GM12878 (cell line): Measurements from ENCODE around the gene MRPS15. TPM values are rescaled to one million over a fixed set of nuclear protein-coding genes. Genes with fewer than 3 reads are reported as not detected.
"Not testable (repeated sequence)": the region's sequence is repeated elsewhere in the genome, so short reads cannot be mapped to it uniquely, and the experiment has no call there.

ENCODE experiments used
- ATAC-seq: fragments of 200-7000 bp; cut with Tn5 transposase; 3 replicates; pipeline ENCODE4 v1.9.1; 2020; ENCODE audit warnings: mild to moderate bottlenecking, moderate library complexity
- BruUV-seq: library from RNA; stranded (reverse); fragments of 400-500 nt; replicated peaks from 2 replicates; lab custom pipeline; 2021; lab: Mats Ljungman, UMichigan
- CTCF ChIA-PET: fragments of 300-600 bp; sonication (Branson Sonifier 250); formaldehyde crosslinking; extraction: SDS; loops from one replicate; lab custom pipeline; 2021; ENCODE audit warnings: inconsistent platforms; lab: Yijun Ruan, JAX
- POLR2A ChIA-PET: fragments of 350-600 bp; formaldehyde crosslinking; extraction: SDS; loops from one replicate; lab custom pipeline; 2021; ENCODE audit warnings: inconsistent platforms; lab: Charles Lee
- RAD21 ChIA-PET: fragments of 300-600 bp; sonication (Branson Sonifier 250); formaldehyde crosslinking; loops from one replicate; lab custom pipeline; 2023; ENCODE audit warnings: antibody characterized with exemption; ENCODE audit not compliant: unreplicated experiment; lab: Charles Lee
- SMC1A ChIA-PET: fragments of 300-600 bp; sonication (Branson Sonifier 250); formaldehyde crosslinking; loops from one replicate; lab custom pipeline; 2023; ENCODE audit not compliant: unreplicated experiment, uncharacterized antibody; lab: Charles Lee
- DNase-seq: peaks from one replicate; pipeline ENCODE4 v3.0.0-alpha.2; 2011; ENCODE audit warnings: low read depth, low spot score
- FAIRE-seq: peaks from 3 replicates; lab custom pipeline; 2011; peaks lifted over from hg19 to GRCh38; lab: Jason Lieb, UNC
- H2AFZ ChIP-seq: 2 replicates; pipeline ENCODE4 v1.6.0; 2011; ENCODE audit warnings: low read depth, low read length, control low read depth; ENCODE audit not compliant: control insufficient read depth
- H3K27ac ChIP-seq: 2 replicates; pipeline ENCODE4 v1.5.1; 2011; ENCODE audit warnings: control low read depth; ENCODE audit not compliant: control insufficient read depth, insufficient read depth
- H3K27me3 ChIP-seq, 2 experiments: replicated peaks in 1 of 2; 2 replicates each; pipeline versions ENCODE4 v1.6.0 to v1.6.1; 2011; ENCODE audit warnings: low read length in 1 of 2; ENCODE audit not compliant: control insufficient read depth in 2 of 2, insufficient read depth in 2 of 2
- H3K36me3 ChIP-seq, 2 experiments: 2 replicates each; pipeline ENCODE4 v1.5.1; 2011; ENCODE audit warnings: low read length in 1 of 2; ENCODE audit not compliant: control insufficient read depth in 2 of 2, insufficient read depth in 2 of 2
- H3K4me1 ChIP-seq: 2 replicates; pipeline ENCODE4 v1.6.1; 2011; ENCODE audit warnings: mild to moderate bottlenecking, low read length, moderate library complexity, mixed read lengths; ENCODE audit not compliant: control insufficient read depth, insufficient read depth
- H3K4me2 ChIP-seq: 2 replicates; pipeline ENCODE4 v1.6.0; 2011; ENCODE audit warnings: control low read depth; ENCODE audit not compliant: control insufficient read depth, insufficient read depth
- H3K4me3 ChIP-seq: fragments of 200-600 bp; sonication (generic); 2 replicates; pipeline ENCODE4 v1.5.1; 2016
- H3K79me2 ChIP-seq: 2 replicates; pipeline ENCODE4 v1.6.0; 2011; ENCODE audit warnings: low read length; ENCODE audit not compliant: control insufficient read depth, insufficient read depth
- H3K9ac ChIP-seq: 2 replicates; pipeline ENCODE4 v1.8.0; 2011; ENCODE audit warnings: low read length, control low read depth, mixed read lengths; ENCODE audit not compliant: control insufficient read depth, insufficient read depth
- H3K9me3 ChIP-seq: replicated peaks from 3 replicates; pipeline ENCODE4 v1.5.1; 2011; ENCODE audit warnings: mild to moderate bottlenecking, low read length; ENCODE audit not compliant: control insufficient read depth, insufficient read depth
- H4K20me1 ChIP-seq: 2 replicates; pipeline ENCODE4 v1.6.0; 2011; ENCODE audit not compliant: control insufficient read depth, insufficient read depth
- CBX5 ChIP-seq: sonication (generic); IDR thresholded peaks from 2 replicates; pipeline ENCODE4 v1.6.1; 2016; ENCODE audit warnings: low read depth, moderate library complexity, mild to moderate bottlenecking, inconsistent platforms
- CHD4 ChIP-seq: fragments of 200-600 bp; sonication (generic); IDR thresholded peaks from 2 replicates; pipeline ENCODE4 v1.6.1; 2016; ENCODE audit warnings: mild to moderate bottlenecking
- KLF5 ChIP-seq: fragments of 450-650 bp; IDR thresholded peaks from 2 replicates; pipeline ENCODE4 v1.6.1; 2014; ENCODE audit warnings: mild to moderate bottlenecking; ENCODE audit not compliant: partially characterized antibody
- NR2C2 ChIP-seq: IDR thresholded peaks from 2 replicates; pipeline ENCODE4 v1.6.1; 2011; ENCODE audit warnings: borderline replicate concordance, low read depth; ENCODE audit not compliant: control insufficient read depth, insufficient read length
- NR2F1 ChIP-seq: fragments of 450-650 bp; conservative IDR thresholded peaks from 2 replicates; pipeline ENCODE4 v1.6.1; 2017; ENCODE audit warnings: mild to moderate bottlenecking
- ZBTB4 ChIP-seq: fragments of 450-650 bp; formaldehyde crosslinking; IDR thresholded peaks from 2 replicates; pipeline ENCODE4 v1.4.0; 2022; ENCODE audit warnings: mild to moderate bottlenecking, moderate library complexity
- WGBS: methylation state at CpG from one replicate; pipeline ENCODE4 v1.1.6; 2016; ENCODE audit warnings: low lambda C conversion rate; ENCODE audit not compliant: insufficient replicate concordance, insufficient coverage; ENCODE audit errors: missing lambda C conversion rate; 5-methylcytosine and 5-hydroxymethylcytosine counted together
- in situ Hi-C: fragments of 300-500 bp; cut with MboI; formaldehyde crosslinking; loops from 9 replicates; pipeline ENCODE4 v1.14.3; 2018; ENCODE audit warnings: mixed read lengths
- intact Hi-C: fragments of 100-400 bp; cut with micrococcal nuclease; formaldehyde crosslinking; loops from one replicate; pipeline ENCODE4 v1.14.2; 2022; ENCODE audit not compliant: unreplicated experiment
- polyA plus RNA-seq, 11 experiments: library from polyadenylated mRNA; depleted of rRNA in 4 of 11; unstranded in 6 of 11; stranded (reverse) in 5 of 11; fragments of >200 nt; fragmentation: Nextera tagmentation in 4 of 11; fragmentation: Illumina TruSeq in 1 of 11; extraction: Ambion mirVana in 4 of 11; extraction: Trizol in 1 of 11; gene quantifications; 1 replicate in 1 of 11; 2 replicates in 10 of 11; pipeline versions ENCODE4 v1.2.1 to v1.2.3, GENCODE V29; 2011 to 2016; ENCODE audit warnings: inconsistent platforms in 2 of 11, missing spikeins in 2 of 11, low read depth in 1 of 11
- total RNA-seq, 4 experiments: library from RNA; depleted of rRNA in 3 of 4; stranded (reverse); fragments of >200 nt in 3 of 4; fragmentation: Illumina TruSeq in 1 of 4; extraction: Trizol in 1 of 4; gene quantifications; 2 replicates each; pipeline versions ENCODE4 v1.2.1 to v1.2.3, GENCODE V29; 2013 to 2021

MRPS15 gene
- total and polyA plus RNA-seq, 10 of the 15 experiments (the other 5 are each of a cell fraction or from before 2014, with no cell fraction given), result 41.1 to 207 (median 107) TPM

- TF ChIP-seq ZBTB4 (CRISPR knock-in tag), result no peak
- TF ChIP-seq CBX5, result no peak
- no peak for TF ChIP-seq NR2F1
- no peak for TF ChIP-seq CHD4
- TF ChIP-seq NR2C2, result no peak
- no peak for TF ChIP-seq KLF5
These were observed 28.3 kb upstream of the MRPS15 start (continued) for GRCh38 chr1:36492491-36492890.

GRCh38 chr1:36489258-36490051, 25.3 kb upstream of the MRPS15 start:
- DNase-seq, H2AFZ ChIP-seq, BruUV-seq, ATAC-seq, POLR2A ChIA-PET, H3K27me3 ChIP-seq, H3K4me2 ChIP-seq, in situ Hi-C loops, H4K20me1 ChIP-seq, intact Hi-C loops, H3K79me2 ChIP-seq, H3K4me3 ChIP-seq, FAIRE-seq, H3K4me1 ChIP-seq, H3K9ac ChIP-seq, H3K36me3 ChIP-seq, RAD21 ChIA-PET, SMC1A ChIA-PET, CTCF ChIA-PET, H3K9me3 ChIP-seq, H3K27ac ChIP-seq: not testable (repeated sequence)
- WGBS, result 16% methylated on average over 10 of the region's 10 CpGs
